Measurements from ENCODE around the gene DMC1. TPM values are rescaled to one million over a fixed set of nuclear protein-coding genes. Genes with fewer than 3 reads are reported as not detected.
A peak's percentile ranks its signal among the peaks of the same experiment; 100 is the strongest.

The DMC1 gene
- total RNA-seq, 1 donor from 2014 or later = 1.4 TPM

DNA sequence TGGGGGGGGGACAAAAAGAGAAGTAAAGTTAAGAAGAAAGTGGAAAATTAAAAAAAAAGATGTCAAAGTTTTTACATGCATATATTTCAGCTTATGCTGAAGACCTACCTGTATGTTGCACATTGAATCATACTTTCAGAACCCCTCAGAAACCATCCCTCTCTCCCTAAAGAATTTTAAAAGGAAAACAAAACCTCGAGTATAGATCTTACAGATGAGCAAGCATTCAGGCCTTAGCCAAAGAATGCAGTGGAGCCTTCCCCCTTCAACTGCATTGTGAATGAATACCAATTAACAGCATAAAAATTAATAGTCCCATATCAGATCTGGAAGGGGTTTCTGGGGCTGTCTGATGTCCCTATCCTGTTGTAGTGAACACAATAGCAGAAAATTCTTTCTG lies 85.7 kb downstream of the DMC1 start:
- H3K27me3 Mint-ChIP-seq (ENCODE audit: unreplicated experiment) = no peaks in the 10 kb centered on the region
- H3K4me3 Mint-ChIP-seq (ENCODE audit: unreplicated experiment) = no peak overlapping the region
- TF ChIP-seq, protein P1, sequence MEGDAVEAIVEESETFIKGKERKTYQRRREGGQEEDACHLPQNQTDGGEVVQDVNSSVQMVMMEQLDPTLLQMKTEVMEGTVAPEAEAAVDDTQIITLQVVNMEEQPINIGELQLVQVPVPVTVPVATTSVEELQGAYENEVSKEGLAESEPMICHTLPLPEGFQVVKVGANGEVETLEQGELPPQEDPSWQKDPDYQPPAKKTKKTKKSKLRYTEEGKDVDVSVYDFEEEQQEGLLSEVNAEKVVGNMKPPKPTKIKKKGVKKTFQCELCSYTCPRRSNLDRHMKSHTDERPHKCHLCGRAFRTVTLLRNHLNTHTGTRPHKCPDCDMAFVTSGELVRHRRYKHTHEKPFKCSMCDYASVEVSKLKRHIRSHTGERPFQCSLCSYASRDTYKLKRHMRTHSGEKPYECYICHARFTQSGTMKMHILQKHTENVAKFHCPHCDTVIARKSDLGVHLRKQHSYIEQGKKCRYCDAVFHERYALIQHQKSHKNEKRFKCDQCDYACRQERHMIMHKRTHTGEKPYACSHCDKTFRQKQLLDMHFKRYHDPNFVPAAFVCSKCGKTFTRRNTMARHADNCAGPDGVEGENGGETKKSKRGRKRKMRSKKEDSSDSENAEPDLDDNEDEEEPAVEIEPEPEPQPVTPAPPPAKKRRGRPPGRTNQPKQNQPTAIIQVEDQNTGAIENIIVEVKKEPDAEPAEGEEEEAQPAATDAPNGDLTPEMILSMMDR (IDR thresholded peaks at IDR 0.05) = no peak
- H3K9me3 Mint-ChIP-seq (ENCODE audit: unreplicated experiment) = no peaks in the 10 kb centered on the region
- H3K4me1 Mint-ChIP-seq (ENCODE audit: unreplicated experiment) = peaks cover 28% of the 10 kb centered on the region
- H3K36me3 Mint-ChIP-seq (ENCODE audit: unreplicated experiment) = peaks cover 66% of the 10 kb centered on the region
- DNase-seq (ENCODE audit: extremely low spot score, unreplicated experiment) = no peak
- peak overlapping the region; percentile 31 for H3K27ac Mint-ChIP-seq (ENCODE audit: unreplicated experiment)

DNA sequence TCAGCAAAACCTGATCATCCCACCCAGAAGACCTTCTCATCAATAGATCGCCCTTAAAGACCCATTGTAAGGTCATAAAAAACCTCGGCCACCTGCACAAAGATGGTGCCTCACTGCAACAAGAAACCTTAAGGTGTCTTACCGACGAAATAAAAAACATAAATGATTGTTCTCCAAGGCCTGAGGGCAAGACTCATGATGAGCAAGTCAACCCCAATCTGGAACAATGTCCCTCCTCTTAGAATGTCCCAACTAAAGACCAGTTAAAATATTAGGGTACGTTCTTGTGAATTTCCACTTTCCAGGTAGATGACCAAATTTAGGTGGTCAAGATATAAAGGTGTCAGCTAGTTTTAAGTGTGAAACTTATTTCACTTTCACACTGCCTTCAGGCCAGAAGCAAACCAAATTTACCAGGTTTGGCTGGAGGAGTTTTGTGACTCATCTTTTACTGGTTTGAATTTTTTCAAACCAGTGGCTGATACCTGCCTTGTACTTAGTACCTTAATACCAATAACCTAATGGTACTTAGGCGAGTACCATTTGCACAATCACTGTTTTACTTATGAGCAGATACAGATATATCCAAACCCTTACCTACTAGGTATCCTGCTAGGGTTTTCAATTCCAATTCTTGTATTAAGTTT lies 87.2 kb downstream of the DMC1 start:
- no peak for DNase-seq (ENCODE audit: extremely low spot score, unreplicated experiment)
- Mint-ChIP-seq H3K36me3 (ENCODE audit: unreplicated experiment) (peaks cover 57% of the 10 kb centered on the region), H3K4me3 (ENCODE audit: unreplicated experiment) (no peak overlapping the region), H3K27me3 (ENCODE audit: unreplicated experiment) (no peaks in the 10 kb centered on the region), H3K4me1 (ENCODE audit: unreplicated experiment) (peaks cover 28% of the 10 kb centered on the region), H3K27ac (ENCODE audit: unreplicated experiment) (peak overlapping the region; percentile 59), H3K9me3 (ENCODE audit: unreplicated experiment) (no peaks in the 10 kb centered on the region)
- TF ChIP-seq, protein P1 (IDR thresholded peaks at IDR 0.05) = no peak

DNA sequence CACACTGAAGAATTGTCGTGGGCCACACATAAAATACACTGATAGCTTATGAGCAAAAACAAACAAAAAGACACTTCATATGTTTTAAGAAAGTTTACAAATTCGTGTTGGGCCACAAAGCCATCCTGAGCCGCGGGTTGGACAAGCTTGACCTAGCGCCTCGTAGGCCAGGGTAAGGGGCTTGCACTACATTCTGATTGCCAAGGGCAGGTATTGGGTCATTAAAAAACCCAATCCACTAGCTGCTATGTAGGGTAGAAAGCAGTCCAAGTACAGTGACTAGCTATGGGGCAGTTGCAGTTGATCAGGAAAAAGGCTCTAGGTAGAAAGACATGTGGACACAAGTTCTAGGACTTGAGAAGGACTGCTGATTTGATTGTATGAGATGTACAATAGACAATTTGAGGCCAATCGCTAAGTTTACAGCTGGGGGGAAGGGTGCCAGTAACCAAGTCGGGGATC lies 88.1 kb downstream of the DMC1 start:
- Mint-ChIP-seq H3K4me1 (ENCODE audit: unreplicated experiment) (peaks cover 28% of the 10 kb centered on the region), H3K36me3 (ENCODE audit: unreplicated experiment) (peaks cover 58% of the 10 kb centered on the region)

DNA sequence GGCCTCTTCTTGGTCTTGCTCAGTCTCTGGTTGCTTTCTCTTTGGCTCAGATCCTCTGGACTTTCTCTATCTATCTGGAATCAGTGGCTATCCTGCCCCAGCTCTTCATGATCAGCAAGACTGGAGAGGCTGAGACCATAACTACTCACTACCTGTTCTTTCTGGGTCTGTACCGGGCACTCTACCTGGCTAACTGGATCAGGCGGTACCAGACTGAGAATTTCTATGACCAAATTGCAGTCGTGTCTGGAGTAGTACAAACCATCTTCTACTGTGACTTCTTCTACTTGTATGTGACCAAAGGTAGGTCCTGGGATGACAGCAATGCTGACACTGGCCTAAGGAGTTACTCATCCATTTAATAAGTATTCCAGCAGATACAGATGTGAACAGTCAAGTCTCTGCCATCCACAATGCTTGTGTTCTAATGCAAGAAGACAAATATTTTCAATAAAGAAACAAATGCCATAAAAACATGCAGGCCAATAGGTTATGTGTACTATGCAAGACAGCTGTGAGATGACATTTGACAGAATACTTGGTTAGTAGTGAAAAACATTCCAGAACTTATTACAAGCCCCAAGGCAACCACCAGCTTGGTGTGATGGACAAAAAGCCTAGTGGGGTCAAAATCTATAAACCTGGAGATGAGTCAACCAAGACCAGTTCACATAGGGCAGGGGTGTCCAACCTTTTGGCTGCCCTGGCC lies 88.7 kb downstream of the DMC1 start:
- Mint-ChIP-seq H3K4me1 (ENCODE audit: unreplicated experiment) (peaks cover 28% of the 10 kb centered on the region), H3K27ac (ENCODE audit: unreplicated experiment) (peak overlapping the region; percentile 59), H3K4me3 (ENCODE audit: unreplicated experiment) (no peak overlapping the region), H3K27me3 (ENCODE audit: unreplicated experiment) (no peaks in the 10 kb centered on the region), H3K36me3 (ENCODE audit: unreplicated experiment) (peaks cover 53% of the 10 kb centered on the region), H3K9me3 (ENCODE audit: unreplicated experiment) (no peaks in the 10 kb centered on the region)
- TF ChIP-seq, protein P1 (IDR thresholded peaks at IDR 0.05) = no peak
- no peak for DNase-seq (ENCODE audit: extremely low spot score, unreplicated experiment)

More for the DNA sequence above, 88.1 kb downstream of the DMC1 start:
- Mint-ChIP-seq H3K27ac (ENCODE audit: unreplicated experiment) (peak overlapping the region; percentile 59), H3K9me3 (ENCODE audit: unreplicated experiment) (no peaks in the 10 kb centered on the region), H3K4me3 (ENCODE audit: unreplicated experiment) (no peak overlapping the region), H3K27me3 (ENCODE audit: unreplicated experiment) (no peaks in the 10 kb centered on the region)
- TF ChIP-seq, protein P1 (IDR thresholded peaks at IDR 0.05) = no peak
- DNase-seq (ENCODE audit: extremely low spot score, unreplicated experiment) = no peak

DNA sequence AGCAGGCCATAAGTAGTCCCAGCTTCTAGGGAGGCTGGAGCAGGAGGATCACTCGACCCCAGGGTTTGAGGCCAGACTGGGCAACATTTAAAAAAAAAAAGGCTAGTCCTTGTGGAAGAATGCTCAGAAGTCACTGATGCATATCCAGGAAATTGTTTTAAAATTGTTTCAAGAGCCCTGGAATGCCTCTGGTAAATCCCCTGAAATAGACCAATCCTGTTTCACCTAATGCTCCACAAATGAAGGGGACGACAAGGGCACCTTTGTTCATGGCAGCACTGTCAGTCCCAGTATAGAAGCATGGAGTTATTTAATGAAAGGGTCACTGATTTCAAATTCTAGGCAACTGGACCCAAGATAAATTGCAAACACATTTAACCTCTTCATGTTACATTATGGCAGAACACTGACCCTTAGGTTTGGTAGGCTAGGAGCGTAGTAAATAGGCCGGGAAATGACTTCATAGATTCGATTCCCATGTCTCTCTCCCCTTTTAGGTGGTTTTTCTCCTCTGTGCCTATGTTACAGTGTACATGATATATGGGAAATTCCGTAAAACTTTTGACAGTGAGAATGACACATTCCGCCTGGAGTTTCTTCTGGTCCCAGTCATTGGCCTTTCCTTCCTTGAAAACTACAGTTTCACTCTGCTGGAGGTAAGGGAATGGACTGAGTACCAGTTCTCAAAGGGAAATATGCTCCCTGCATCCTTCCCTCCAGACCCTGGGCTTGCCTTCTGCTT lies 90.7 kb downstream of the DMC1 start:
- no peaks in the 10 kb centered on the region for H3K9me3 Mint-ChIP-seq (ENCODE audit: unreplicated experiment)
- TF ChIP-seq, protein P1 (IDR thresholded peaks at IDR 0.05) = no peak
- H3K4me3 Mint-ChIP-seq (ENCODE audit: unreplicated experiment) = no peak overlapping the region
- peaks cover 26% of the 10 kb centered on the region for H3K4me1 Mint-ChIP-seq (ENCODE audit: unreplicated experiment)
- H3K27ac Mint-ChIP-seq (ENCODE audit: unreplicated experiment) = peak overlapping the region; percentile 50
- H3K27me3 Mint-ChIP-seq (ENCODE audit: unreplicated experiment) = no peaks in the 10 kb centered on the region
- no peak for DNase-seq (ENCODE audit: extremely low spot score, unreplicated experiment)
- peaks cover 36% of the 10 kb centered on the region for H3K36me3 Mint-ChIP-seq (ENCODE audit: unreplicated experiment)

All from osteocyte (in vitro differentiated cells).